Fibroblast of pulmonary artery (primary cell): ENCODE data around the gene VPS8.
"Not testable (repeated sequence)": the region's sequence is repeated elsewhere in the genome, so short reads cannot be mapped to it uniquely, and the experiment has no call there.

Experiments used
- DNase-seq: peaks from one replicate; pipeline ENCODE4 v3.0.0-alpha.2; 2010; ENCODE audit warnings: low read depth
- H3K4me3 ChIP-seq: replicated peaks from 2 replicates; pipeline ENCODE4 v1.5.1; 2011; ENCODE audit warnings: low read depth, mild to moderate bottlenecking, control low read depth, low read length, moderate library complexity
- CTCF ChIP-seq: IDR thresholded peaks from 2 replicates; pipeline ENCODE4 v1.5.1; 2011; ENCODE audit warnings: mild to moderate bottlenecking, control low read depth, low read length, inconsistent platforms; ENCODE audit errors: missing control alignments

VPS8 gene

GRCh38 chr3:184993394-184993793 is 181.4 kb downstream of the VPS8 start:
- DNase-seq, result peak; percentile 3
- TF ChIP-seq CTCF, result no peak
- H3K4me3 ChIP-seq, result no peak overlapping the region

GRCh38 chr3:185003876-185004275 is 191.9 kb downstream of the VPS8 start:
- H3K4me3 ChIP-seq, DNase-seq: not testable (repeated sequence)

GRCh38 chr3:185009650-185010049 is 197.7 kb downstream of the VPS8 start:
- H3K4me3 ChIP-seq, result no peak overlapping the region
- no peak for DNase-seq
- TF ChIP-seq CTCF, result no peak

GRCh38 chr3:185017584-185017983 is 205.6 kb downstream of the VPS8 start:
- H3K4me3 ChIP-seq, DNase-seq: not testable (repeated sequence)

- DNase-seq, H3K4me3 ChIP-seq: not testable (repeated sequence)
These were observed 206.0 kb downstream of the VPS8 start for GRCh38 chr3:185017996-185018395.

- H3K4me3 ChIP-seq, result no peak overlapping the region
- no peak for TF ChIP-seq CTCF
- no peak for DNase-seq
These were observed 209.3 kb downstream of the VPS8 start for GRCh38 chr3:185021256-185021655.

- TF ChIP-seq CTCF, result no peak
- DNase-seq, result peak; percentile 2
These were observed 212.4 kb downstream of the VPS8 start for GRCh38 chr3:185024406-185024805.

GRCh38 chr3:185024966-185025365 is 213.0 kb downstream of the VPS8 start:
- DNase-seq, result no peak
- H3K4me3 ChIP-seq, result no peak overlapping the region
- no peak for TF ChIP-seq CTCF

More at GRCh38 chr3:185024406-185024805, 212.4 kb downstream of the VPS8 start:
- no peak overlapping the region for H3K4me3 ChIP-seq

GRCh38 chr3:185028121-185028520 is 216.2 kb downstream of the VPS8 start:
- DNase-seq, result no peak
- no peak overlapping the region for H3K4me3 ChIP-seq
- TF ChIP-seq CTCF, result no peak
